IMR-90 (cell line): ENCODE measurements around the gene KRT79.

Experiments
- BHLHE40 ChIP-seq: fragments of 150-350 bp; IDR thresholded peaks from 2 replicates; pipeline ENCODE4 v1.6.1; 2016; ENCODE audit warnings: mild to moderate bottlenecking, low read depth, low read length
- CHD1 ChIP-seq: IDR thresholded peaks from 2 replicates; pipeline ENCODE4 v1.6.1; 2012; ENCODE audit warnings: low read depth, low read length, improper control_type of control experiment
- FOS ChIP-seq: fragments of 150-350 bp; IDR thresholded peaks from 2 replicates; pipeline ENCODE4 v1.6.1; 2016; ENCODE audit warnings: low read depth, low read length
- MAFK ChIP-seq: IDR thresholded peaks from 2 replicates; pipeline ENCODE4 v1.6.1; 2012; ENCODE audit warnings: low read depth, low read length, improper control_type of control experiment
- MAZ ChIP-seq: IDR thresholded peaks from 2 replicates; pipeline ENCODE4 v1.6.1; 2012; ENCODE audit warnings: low read depth, mild to moderate bottlenecking, low read length, improper control_type of control experiment, moderate library complexity, borderline replicate concordance
- MXI1 ChIP-seq: IDR thresholded peaks from 2 replicates; pipeline ENCODE4 v1.6.1; 2012; ENCODE audit warnings: low read depth, mild to moderate bottlenecking, low read length, moderate library complexity, borderline replicate concordance
- NFE2L2 ChIP-seq: fragments of 150-350 bp; IDR thresholded peaks from 2 replicates; pipeline ENCODE4 v1.6.1; 2016; ENCODE audit warnings: low read depth, mild to moderate bottlenecking, low read length
- POLR2A ChIP-seq: IDR thresholded peaks from 2 replicates; pipeline ENCODE4 v1.6.1; 2012; ENCODE audit warnings: mild to moderate bottlenecking, low read depth, low read length
- RAD21 ChIP-seq: IDR thresholded peaks from 2 replicates; pipeline ENCODE4 v1.6.1; 2012; ENCODE audit warnings: low read length, improper control_type of control experiment
- RFX5 ChIP-seq: IDR thresholded peaks from 2 replicates; pipeline ENCODE4 v1.8.0; 2012; ENCODE audit warnings: low read depth, mild to moderate bottlenecking, low read length, moderate library complexity
- SMC3 ChIP-seq: fragments of 150-350 bp; IDR thresholded peaks from 2 replicates; pipeline ENCODE4 v1.6.1; 2016; ENCODE audit warnings: low read depth, mild to moderate bottlenecking, antibody characterized with exemption, low read length, moderate library complexity
- TF ChIP-seq, protein P1 (sequence below): conservative IDR thresholded peaks from 2 replicates; pipeline ENCODE4 v1.5.1; 2012; ENCODE audit warnings: mild to moderate bottlenecking, low read depth, low read length, improper control_type of control experiment
- TF ChIP-seq, protein P2 (sequence below): fragments of 150-350 bp; IDR thresholded peaks from 2 replicates; pipeline ENCODE4 v1.6.1; 2017; ENCODE audit warnings: mild to moderate bottlenecking, antibody characterized with exemption, low read length, low read depth
- TF ChIP-seq, protein P3 (sequence below): fragments of 150-350 bp; IDR thresholded peaks from 2 replicates; pipeline ENCODE4 v1.6.1; 2016; ENCODE audit warnings: low read depth, mild to moderate bottlenecking, low read length, moderate library complexity, borderline replicate concordance

DNA sequence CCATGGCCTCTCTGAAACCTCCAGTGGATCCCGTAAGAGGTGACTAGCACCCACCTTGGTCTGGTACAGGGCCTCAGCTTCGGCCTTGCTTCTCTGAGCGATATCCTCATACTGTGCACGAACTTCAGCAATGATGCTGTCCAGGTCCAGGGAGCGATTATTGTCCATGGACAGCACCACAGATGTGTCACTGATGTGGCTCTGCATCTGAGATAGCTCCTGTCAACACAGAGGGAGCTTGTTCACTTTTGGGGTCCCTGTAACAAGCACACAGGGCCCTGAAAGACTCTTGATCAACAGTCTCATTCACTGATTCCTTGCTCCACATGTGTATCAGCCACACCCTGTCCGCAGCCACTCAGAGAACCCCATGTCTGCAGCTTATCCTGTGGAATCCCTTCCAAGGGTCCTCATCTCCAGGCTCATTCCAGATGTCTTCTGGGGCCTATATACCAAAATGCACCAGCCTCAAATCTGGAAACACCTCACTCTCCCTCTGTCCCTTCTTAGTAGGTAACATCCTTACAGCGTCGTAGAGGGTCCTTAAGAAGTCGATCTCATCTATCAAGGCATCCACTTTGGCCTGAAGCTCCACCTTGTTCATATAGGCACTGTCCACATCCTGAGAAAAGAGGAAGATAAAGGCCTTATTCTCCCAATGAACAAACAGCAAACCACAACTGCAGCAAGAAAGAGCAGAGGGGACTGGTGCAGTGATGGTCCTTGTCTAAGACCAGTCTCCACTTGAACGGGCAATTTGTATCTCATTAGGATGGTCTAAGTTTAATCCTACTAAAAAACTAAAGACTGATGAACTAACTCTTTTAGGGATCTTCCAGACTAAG lies 41.7 kb downstream of the KRT79 start:
- TF ChIP-seq, protein P1, sequence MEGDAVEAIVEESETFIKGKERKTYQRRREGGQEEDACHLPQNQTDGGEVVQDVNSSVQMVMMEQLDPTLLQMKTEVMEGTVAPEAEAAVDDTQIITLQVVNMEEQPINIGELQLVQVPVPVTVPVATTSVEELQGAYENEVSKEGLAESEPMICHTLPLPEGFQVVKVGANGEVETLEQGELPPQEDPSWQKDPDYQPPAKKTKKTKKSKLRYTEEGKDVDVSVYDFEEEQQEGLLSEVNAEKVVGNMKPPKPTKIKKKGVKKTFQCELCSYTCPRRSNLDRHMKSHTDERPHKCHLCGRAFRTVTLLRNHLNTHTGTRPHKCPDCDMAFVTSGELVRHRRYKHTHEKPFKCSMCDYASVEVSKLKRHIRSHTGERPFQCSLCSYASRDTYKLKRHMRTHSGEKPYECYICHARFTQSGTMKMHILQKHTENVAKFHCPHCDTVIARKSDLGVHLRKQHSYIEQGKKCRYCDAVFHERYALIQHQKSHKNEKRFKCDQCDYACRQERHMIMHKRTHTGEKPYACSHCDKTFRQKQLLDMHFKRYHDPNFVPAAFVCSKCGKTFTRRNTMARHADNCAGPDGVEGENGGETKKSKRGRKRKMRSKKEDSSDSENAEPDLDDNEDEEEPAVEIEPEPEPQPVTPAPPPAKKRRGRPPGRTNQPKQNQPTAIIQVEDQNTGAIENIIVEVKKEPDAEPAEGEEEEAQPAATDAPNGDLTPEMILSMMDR = no peak
- no peak for TF ChIP-seq MXI1
- TF ChIP-seq MAFK = no peak
- TF ChIP-seq MAZ = no peak
- TF ChIP-seq POLR2A = no peak
- TF ChIP-seq CHD1 = no peak
- no peak for TF ChIP-seq BHLHE40
- no peak for TF ChIP-seq RAD21
- TF ChIP-seq NFE2L2 = no peak
- no peak for TF ChIP-seq SMC3
- no peak for TF ChIP-seq RFX5
- TF ChIP-seq, protein P2, sequence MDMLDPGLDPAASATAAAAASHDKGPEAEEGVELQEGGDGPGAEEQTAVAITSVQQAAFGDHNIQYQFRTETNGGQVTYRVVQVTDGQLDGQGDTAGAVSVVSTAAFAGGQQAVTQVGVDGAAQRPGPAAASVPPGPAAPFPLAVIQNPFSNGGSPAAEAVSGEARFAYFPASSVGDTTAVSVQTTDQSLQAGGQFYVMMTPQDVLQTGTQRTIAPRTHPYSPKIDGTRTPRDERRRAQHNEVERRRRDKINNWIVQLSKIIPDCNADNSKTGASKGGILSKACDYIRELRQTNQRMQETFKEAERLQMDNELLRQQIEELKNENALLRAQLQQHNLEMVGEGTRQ = no peak
- TF ChIP-seq FOS = no peak
- TF ChIP-seq, protein P3, sequence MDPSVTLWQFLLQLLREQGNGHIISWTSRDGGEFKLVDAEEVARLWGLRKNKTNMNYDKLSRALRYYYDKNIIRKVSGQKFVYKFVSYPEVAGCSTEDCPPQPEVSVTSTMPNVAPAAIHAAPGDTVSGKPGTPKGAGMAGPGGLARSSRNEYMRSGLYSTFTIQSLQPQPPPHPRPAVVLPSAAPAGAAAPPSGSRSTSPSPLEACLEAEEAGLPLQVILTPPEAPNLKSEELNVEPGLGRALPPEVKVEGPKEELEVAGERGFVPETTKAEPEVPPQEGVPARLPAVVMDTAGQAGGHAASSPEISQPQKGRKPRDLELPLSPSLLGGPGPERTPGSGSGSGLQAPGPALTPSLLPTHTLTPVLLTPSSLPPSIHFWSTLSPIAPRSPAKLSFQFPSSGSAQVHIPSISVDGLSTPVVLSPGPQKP = no peak
